HCT116 (cell line): ENCODE results near the gene SP4. TPM values are rescaled to one million over a fixed set of nuclear protein-coding genes. Genes with fewer than 3 reads are reported as not detected.

Experiments
- ATAC-seq: fragments of 200-7000 bp; cut with Tn5 transposase; 2 replicates; pipeline ENCODE4 v1.9.1; 2020; ENCODE audit warnings: mild to moderate bottlenecking, moderate library complexity
- BruUV-seq: library from RNA; stranded (reverse); fragments of 400-500 nt; replicated peaks from 2 replicates; lab custom pipeline; 2021; lab: Mats Ljungman, UMichigan
- CTCF ChIA-PET: fragments of 300-600 bp; sonication (Branson Sonifier 250); formaldehyde crosslinking; loops from one replicate; lab custom pipeline; 2021; ENCODE audit warnings: antibody characterized with exemption; lab: Charles Lee
- POLR2A ChIA-PET: fragments of 300-600, 350-600 bp; sonication (Branson Sonifier 250); formaldehyde crosslinking; loops from one replicate; lab custom pipeline; 2021; ENCODE audit warnings: antibody characterized with exemption; lab: Charles Lee
- RAD21 ChIA-PET, 2 experiments: fragments of 300-600 bp; sonication (Branson Sonifier 250); formaldehyde crosslinking; loops; one replicate each; lab custom pipeline; 2023; ENCODE audit warnings: low total read pairs in 2 of 2; ENCODE audit not compliant: uncharacterized antibody in 2 of 2, unreplicated experiment in 2 of 2, low non-redundant PET in 1 of 2; lab: Charles Lee
- DNase-seq: peaks from one replicate; pipeline ENCODE4 v3.0.0-alpha.2; 2010; ENCODE audit warnings: low read depth, low spot score
- H2AFZ ChIP-seq: fragments of 200-600 bp; shearing (Covaris generic), sonication (generic); 2 replicates; pipeline ENCODE4 v1.6.1; 2017; ENCODE audit warnings: low read depth, mixed run types, mixed read lengths, antibody characterized with exemption, low read length; ENCODE audit not compliant: poor library complexity, severe bottlenecking
- H3K27ac ChIP-seq: 2 replicates; pipeline ENCODE4 v1.5.1; 2012; ENCODE audit warnings: low read depth, low read length
- H3K27me3 ChIP-seq: fragments of 200-600 bp; sonication (generic); 2 replicates; pipeline ENCODE4 v1.6.1; 2016; ENCODE audit warnings: mixed run types, low read length, mixed read lengths; ENCODE audit not compliant: insufficient read depth
- H3K36me3 ChIP-seq, 2 experiments: fragments of 200-500 bp in 1 of 2; fragments of 200-600 bp in 1 of 2; sonication (Bioruptor generic) in 1 of 2; sonication (generic) in 1 of 2; 2 replicates each; pipeline versions ENCODE4 v1.5.1 to v1.6.1; 2014 to 2016; ENCODE audit warnings: low read length in 2 of 2, inconsistent platforms in 1 of 2, mixed read lengths in 1 of 2, mixed run types in 1 of 2; ENCODE audit not compliant: insufficient read depth in 2 of 2, control insufficient read depth in 1 of 2
- H3K4me1 ChIP-seq, 2 experiments: fragments of 200-600 bp in 1 of 2; sonication (generic) in 1 of 2; 2 replicates each; pipeline versions ENCODE4 v1.5.1 to v1.6.1; 2012 to 2017; ENCODE audit warnings: low read length in 2 of 2, inconsistent platforms in 1 of 2, mild to moderate bottlenecking in 1 of 2, mixed read lengths in 1 of 2, mixed run types in 1 of 2, moderate library complexity in 1 of 2; ENCODE audit not compliant: insufficient read depth in 2 of 2, control insufficient read depth in 1 of 2
- H3K4me2 ChIP-seq: fragments of 200-600 bp; sonication (generic); 2 replicates; pipeline ENCODE4 v1.6.1; 2017; ENCODE audit warnings: mixed run types, low read length, mixed read lengths
- H3K4me3 ChIP-seq, 2 experiments: fragments of 200-600 bp in 1 of 2; sonication (generic) in 1 of 2; replicated peaks in 1 of 2; 2 replicates each; pipeline ENCODE4 v1.5.1; 2011 to 2016; ENCODE audit warnings: low read length in 2 of 2, control low read depth in 1 of 2, low read depth in 1 of 2, mild to moderate bottlenecking in 1 of 2, mixed read lengths in 1 of 2, mixed run types in 1 of 2
- H3K79me2 ChIP-seq: fragments of 200-600 bp; sonication (generic); 2 replicates; pipeline ENCODE4 v1.6.1; 2017; ENCODE audit warnings: mild to moderate bottlenecking, mixed run types, low read length, moderate library complexity, mixed read lengths; ENCODE audit not compliant: insufficient read depth
- H3K9ac ChIP-seq: fragments of 200-600 bp; sonication (generic); 2 replicates; pipeline ENCODE4 v1.6.1; 2016; ENCODE audit warnings: low read length, mixed read lengths
- H3K9me2 ChIP-seq: fragments of 200-600 bp; sonication (generic), shearing (Covaris generic); 2 replicates; pipeline ENCODE4 v1.6.1; 2017; ENCODE audit warnings: mixed run types, mild to moderate bottlenecking, moderate library complexity; ENCODE audit not compliant: insufficient read depth
- H3K9me3 ChIP-seq, 2 experiments: fragments of 200-500 bp in 1 of 2; fragments of 200-600 bp in 1 of 2; sonication (Bioruptor generic) in 1 of 2; sonication (generic) in 1 of 2; 2 replicates each; pipeline ENCODE4 v1.6.1; 2014 to 2017; ENCODE audit warnings: low read length in 2 of 2, mixed read lengths in 2 of 2, inconsistent platforms in 1 of 2, low read depth in 1 of 2, mild to moderate bottlenecking in 1 of 2, mixed run types in 1 of 2, moderate library complexity in 1 of 2; ENCODE audit not compliant: control insufficient read depth in 1 of 2, insufficient read depth in 1 of 2
- H4K20me1 ChIP-seq: fragments of 200-600 bp; sonication (generic), shearing (Covaris generic); 2 replicates; pipeline ENCODE4 v1.6.1; 2017; ENCODE audit warnings: mixed run types, mild to moderate bottlenecking, moderate library complexity; ENCODE audit not compliant: insufficient read depth
- CBX3 ChIP-seq: IDR thresholded peaks from 2 replicates; pipeline ENCODE4 v1.6.1; 2012; ENCODE audit warnings: low read depth
- EGR1 ChIP-seq: IDR thresholded peaks from 2 replicates; pipeline ENCODE4 v1.6.1; 2012; ENCODE audit warnings: low read depth
- ELF1 ChIP-seq: IDR thresholded peaks from 2 replicates; pipeline ENCODE4 v1.6.1; 2012; ENCODE audit warnings: low read depth, borderline replicate concordance
- EZH2phosphoT487 ChIP-seq: fragments of 200-600 bp; IDR thresholded peaks from 2 replicates; pipeline ENCODE4 v1.6.1; 2018; ENCODE audit warnings: antibody characterized with exemption, borderline replicate concordance
- FOSL1 ChIP-seq: IDR thresholded peaks from 2 replicates; pipeline ENCODE4 v1.6.1; 2012; ENCODE audit warnings: low read depth
- JUND ChIP-seq: IDR thresholded peaks from 2 replicates; pipeline ENCODE4 v1.6.1; 2012
- POLR2A ChIP-seq: IDR thresholded peaks from 2 replicates; pipeline ENCODE4 v1.7.0; 2011; ENCODE audit warnings: borderline replicate concordance; ENCODE audit not compliant: insufficient read depth, insufficient read length; ENCODE audit errors: extremely low read depth
- REST ChIP-seq: IDR thresholded peaks from 2 replicates; pipeline ENCODE4 v1.6.1; 2012; ENCODE audit warnings: low read depth
- SP1 ChIP-seq: IDR thresholded peaks from 2 replicates; pipeline ENCODE4 v1.6.1; 2012; ENCODE audit warnings: low read depth
- SRF ChIP-seq: IDR thresholded peaks from 2 replicates; pipeline ENCODE4 v1.6.1; 2012; ENCODE audit warnings: low read depth
- TCF7L2 ChIP-seq: IDR thresholded peaks from 2 replicates; pipeline ENCODE4 v1.7.0; 2011; ENCODE audit warnings: borderline replicate concordance, inconsistent platforms; ENCODE audit not compliant: insufficient read depth, insufficient read length; ENCODE audit errors: extremely low read depth
- YY1 ChIP-seq: IDR thresholded peaks from 2 replicates; pipeline ENCODE4 v1.6.1; 2011; ENCODE audit warnings: low read length, low read depth, moderate library complexity, mild to moderate bottlenecking; ENCODE audit not compliant: insufficient replicate concordance; ENCODE audit errors: extremely low read depth
- ZFX ChIP-seq: fragments of 450-650 bp; IDR thresholded peaks from 2 replicates; pipeline ENCODE4 v1.6.1; 2017
- ZNF274 ChIP-seq: fragments of 200-500 bp; sonication (Bioruptor generic); IDR thresholded peaks from 2 replicates; pipeline ENCODE4 v1.6.1; 2014; ENCODE audit warnings: mild to moderate bottlenecking, low read depth, low read length, inconsistent platforms
- intact Hi-C: fragments of 100-400 bp; cut with micrococcal nuclease; formaldehyde crosslinking; loops from 2 replicates; pipeline ENCODE4 v1.10.0; 2022
- total RNA-seq: library from RNA; stranded (reverse); gene quantifications from one replicate; pipeline ENCODE4 v1.2.1, GENCODE V29; 2021; ENCODE audit not compliant: unreplicated experiment
- TF ChIP-seq, protein P1 (sequence below): IDR thresholded peaks from 2 replicates; pipeline ENCODE4 v1.6.1; 2012
- TF ChIP-seq, protein P2 (sequence below): IDR thresholded peaks from 2 replicates; pipeline ENCODE4 v1.6.1; 2012

SP4 gene
- total RNA-seq, 1 experiment from 2014 or later, result 7.6 TPM

DNA sequence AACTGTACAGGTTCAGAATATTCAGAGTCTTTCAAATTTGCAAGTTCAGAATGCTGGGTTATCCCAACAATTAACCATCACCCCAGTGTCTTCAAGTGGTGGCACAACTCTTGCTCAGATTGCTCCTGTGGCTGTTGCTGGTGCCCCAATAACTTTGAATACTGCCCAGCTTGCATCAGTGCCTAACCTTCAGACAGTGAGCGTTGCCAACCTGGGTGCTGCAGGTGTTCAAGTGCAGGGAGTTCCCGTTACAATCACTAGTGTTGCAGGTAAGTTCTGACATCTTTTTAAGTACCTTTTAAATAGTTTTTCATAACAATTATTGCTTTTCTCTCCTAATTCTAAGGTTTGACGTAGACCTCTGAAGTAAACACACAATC lies 2.7 kb downstream of the SP4 start:
- ChIA-PET CTCF (no interaction called here), RAD21 (no interaction called here)
- H3K9me3 ChIP-seq, result no peaks in the 10 kb centered on the region
- H3K9me2 ChIP-seq, result no peaks in the 10 kb centered on the region
- TF ChIP-seq TCF7L2 (no peak), EZH2phosphoT487 (no peak), SRF (no peak), FOSL1 (no peak), ZFX (no peak), EGR1 (no peak), SP1 (no peak), JUND (no peak), ZNF274 (no peak), CBX3 (no peak)
- TF ChIP-seq, protein P1, sequence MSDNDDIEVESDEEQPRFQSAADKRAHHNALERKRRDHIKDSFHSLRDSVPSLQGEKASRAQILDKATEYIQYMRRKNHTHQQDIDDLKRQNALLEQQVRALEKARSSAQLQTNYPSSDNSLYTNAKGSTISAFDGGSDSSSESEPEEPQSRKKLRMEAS, result no peak
- TF ChIP-seq, protein P2, sequence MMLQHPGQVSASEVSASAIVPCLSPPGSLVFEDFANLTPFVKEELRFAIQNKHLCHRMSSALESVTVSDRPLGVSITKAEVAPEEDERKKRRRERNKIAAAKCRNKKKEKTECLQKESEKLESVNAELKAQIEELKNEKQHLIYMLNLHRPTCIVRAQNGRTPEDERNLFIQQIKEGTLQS, result no peak
- TF ChIP-seq, all 23 proteins: peak for 0
- Histone ChIP-seq H2AFZ (no peak overlapping the region), H3K36me3 (no peaks in the 10 kb centered on the region), H3K4me3 (no peak overlapping the region), H3K79me2 (no peaks in the 10 kb centered on the region), H3K27me3 (no peaks in the 10 kb centered on the region), H4K20me1 (no peaks in the 10 kb centered on the region), H3K27ac (no peak overlapping the region), H3K9ac (no peak overlapping the region), H3K4me1 (peaks cover 5 to 16% of the 10 kb centered on the region in 2 experiments; a peak in 3 of 4 replicates), H3K4me2 (no peak overlapping the region)
- no peak for ATAC-seq
- POLR2A ChIA-PET, result no interaction called here
- DNase-seq, result no peak
- BruUV-seq, result no TSS peak
- intact Hi-C loops, result no loop called here

- Histone ChIP-seq H3K4me3 (no peak overlapping the region), H2AFZ (no peak overlapping the region), H3K79me2 (no peaks in the 10 kb centered on the region), H3K36me3 (no peaks in the 10 kb centered on the region), H3K9me3 (no peaks in the 10 kb centered on the region), H3K27me3 (no peaks in the 10 kb centered on the region), H3K27ac (no peak overlapping the region), H4K20me1 (no peaks in the 10 kb centered on the region), H3K4me1 (no peaks in the 10 kb centered on the region), H3K4me2 (no peak overlapping the region), H3K9me2 (no peaks in the 10 kb centered on the region), H3K9ac (no peak overlapping the region)
- TF ChIP-seq ZFX (no peak), POLR2A (no peak), YY1 (no peak), EGR1 (no peak), TCF7L2 (no peak), REST (no peak), JUND (no peak), FOSL1 (no peak), ELF1 (no peak)
- TF ChIP-seq, protein P2, result no peak
- DNase-seq (no peak), ATAC-seq (no peak)
- ChIA-PET CTCF (no interaction called here), POLR2A (no interaction called here), RAD21 (no interaction called here)
- no TSS peak for BruUV-seq
- intact Hi-C loops, result no loop called here
These were observed 15.4 kb downstream of the SP4 start for GRCh38 chr7:21443149-21443841.
